DOHH2 (cell line): ENCODE measurements around the gene FUS.

ENCODE experiments used
- H3F3A ChIP-seq: fragments of 200-600 bp; sonication (generic), shearing (Covaris generic); 2 replicates; pipeline ENCODE4 v1.6.0; 2016; ENCODE audit warnings: antibody characterized with exemption, mild to moderate bottlenecking; ENCODE audit not compliant: control insufficient read depth, insufficient read depth
- H3K27ac ChIP-seq: fragments of 200-600 bp; sonication (generic); 2 replicates; pipeline ENCODE4 v1.5.1; 2014; ENCODE audit warnings: low read depth, mild to moderate bottlenecking, low read length, moderate library complexity
- H3K27me3 ChIP-seq: fragments of 200-600 bp; sonication (generic); 2 replicates; pipeline ENCODE4 v1.6.1; 2014; ENCODE audit warnings: mild to moderate bottlenecking, low read length, mixed read lengths; ENCODE audit not compliant: control insufficient read depth
- H3K36me3 ChIP-seq: fragments of 200-600 bp; sonication (generic); 2 replicates; pipeline ENCODE4 v1.6.1; 2014; ENCODE audit warnings: mild to moderate bottlenecking, low read length, moderate library complexity, mixed read lengths; ENCODE audit not compliant: control insufficient read depth
- H3K4me1 ChIP-seq: fragments of 200-600 bp; sonication (generic); 2 replicates; pipeline ENCODE4 v1.6.1; 2014; ENCODE audit warnings: mild to moderate bottlenecking, low read length, mixed read lengths; ENCODE audit not compliant: control insufficient read depth
- H3K4me2 ChIP-seq: fragments of 200-600 bp; sonication (generic); 2 replicates; pipeline ENCODE4 v1.6.0; 2014; ENCODE audit warnings: mild to moderate bottlenecking, low read length, moderate library complexity
- H3K4me3 ChIP-seq: fragments of 200-600 bp; sonication (generic); 2 replicates; pipeline ENCODE4 v1.5.1; 2014; ENCODE audit warnings: mild to moderate bottlenecking, low read length, mixed read lengths
- H3K79me2 ChIP-seq: fragments of 200-600 bp; sonication (generic); 2 replicates; pipeline ENCODE4 v1.6.1; 2014; ENCODE audit warnings: mild to moderate bottlenecking, low read length, mixed read lengths; ENCODE audit not compliant: control insufficient read depth
- H3K9me2 ChIP-seq: fragments of 200-600 bp; sonication (generic); replicated peaks from 2 replicates; pipeline ENCODE4 v1.6.1; 2014; ENCODE audit warnings: mild to moderate bottlenecking, low read length, mixed read lengths; ENCODE audit not compliant: control insufficient read depth
- H3K9me3 ChIP-seq: fragments of 200-600 bp; sonication (generic); 2 replicates; pipeline ENCODE4 v1.6.1; 2014; ENCODE audit warnings: antibody characterized with exemption, low read length, mixed read lengths; ENCODE audit not compliant: control insufficient read depth, insufficient read depth
- H4K20me1 ChIP-seq: fragments of 200-600 bp; sonication (generic); 2 replicates; pipeline ENCODE4 v1.6.0; 2014; ENCODE audit warnings: low read depth, mild to moderate bottlenecking, antibody characterized with exemption, low read length, moderate library complexity; ENCODE audit not compliant: control insufficient read depth, insufficient read depth
- EZH2phosphoT487 ChIP-seq: fragments of 200-600 bp; sonication (generic); IDR thresholded peaks from 2 replicates; pipeline ENCODE4 v1.6.1; 2017; ENCODE audit warnings: borderline replicate concordance, mild to moderate bottlenecking, antibody characterized with exemption, low read length, moderate library complexity, mixed read lengths
- TF ChIP-seq, protein P1 (sequence below): fragments of 200-600 bp; sonication (generic); IDR thresholded peaks from one replicate; pipeline ENCODE4 v1.5.1; 2014; ENCODE audit warnings: antibody characterized with exemption, mild to moderate bottlenecking, low read depth, low read length; ENCODE audit not compliant: poor library complexity, severe bottlenecking

Gene FUS

DNA sequence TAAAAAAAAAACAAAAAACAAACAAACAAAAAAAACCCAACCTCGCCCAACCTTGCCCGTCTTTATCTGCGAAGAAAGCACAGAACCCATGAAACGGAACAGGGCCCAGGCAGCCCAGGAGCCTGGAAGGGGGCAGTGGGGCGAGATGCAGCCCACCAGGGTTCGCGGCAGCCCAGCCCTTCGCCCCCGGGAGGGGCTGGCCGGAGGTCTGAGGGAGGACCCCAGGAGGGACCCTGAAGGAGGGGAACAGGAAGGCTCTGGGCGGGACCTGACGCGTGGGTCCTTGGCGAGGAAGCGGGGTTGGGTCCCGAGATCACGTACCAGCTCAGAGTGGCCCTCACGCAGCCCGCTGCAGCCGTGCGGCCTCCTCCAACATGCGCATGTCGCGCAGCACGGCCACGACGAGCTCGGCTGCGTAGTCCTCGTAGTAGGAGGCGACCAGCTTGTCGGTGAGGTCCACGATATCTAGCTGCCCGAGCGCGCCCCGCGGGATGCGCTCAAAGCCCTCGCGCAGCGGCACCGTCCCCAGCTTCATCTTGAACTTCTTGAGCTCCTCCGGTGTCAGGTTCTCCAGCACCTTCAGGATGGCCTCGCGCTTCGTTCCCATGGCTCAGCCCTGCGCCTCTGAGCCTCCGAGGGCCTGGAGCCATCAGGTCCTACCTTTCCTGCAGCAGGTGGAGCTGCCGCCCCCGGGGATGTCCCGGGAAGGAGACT lies 36.6 kb downstream of the FUS start, which contains the start of gene PYDC1:
PYDC1 (minus strand) TSS at position 714 of the 714 bp plus-strand sequence; CDS start at position 607, 107 bp downstream.
- no peak for TF ChIP-seq EZH2phosphoT487
- Histone ChIP-seq H3K27me3 (peaks cover 40% of the 10 kb centered on the region), H3K27ac (no peak within 1 kb of the TSS), H3K9me2 (no peaks in the 10 kb centered on the region), H3K4me2 (no peak within 1 kb of the TSS), H3K4me3 (no peak within 1 kb of the TSS), H3K79me2 (no peaks in the 10 kb centered on the region), H3K36me3 (no peaks in the 10 kb centered on the region), H3F3A (no peaks in the 10 kb centered on the region), H4K20me1 (no peaks in the 10 kb centered on the region; the same call in 1 of the 2 replicates), H3K9me3 (no peaks in the 10 kb centered on the region), H3K4me1 (no peaks in the 10 kb centered on the region)

DNA sequence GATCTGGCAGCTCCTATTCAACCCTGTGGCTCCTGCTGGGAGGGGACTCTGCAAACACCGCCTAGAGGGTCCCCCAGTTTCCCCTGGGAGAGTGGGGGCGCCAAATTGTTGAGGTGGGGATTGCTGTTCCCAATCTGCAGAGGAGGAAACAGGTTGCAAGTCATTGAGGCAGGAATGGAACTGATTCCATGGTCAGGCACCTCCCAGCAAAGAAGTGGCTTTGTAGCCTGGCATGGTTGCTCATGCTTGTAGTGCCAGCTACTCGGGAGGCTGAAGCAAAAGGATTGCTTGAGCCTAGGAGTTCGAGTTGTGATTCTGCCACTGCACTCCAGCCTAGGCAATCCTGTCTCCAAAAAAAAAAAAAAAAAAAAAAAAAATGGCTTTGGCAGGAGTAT lies 37.2 kb downstream of the FUS start:
- Histone ChIP-seq H3K4me3 (no peak overlapping the region), H3K27ac (no peak overlapping the region), H3K27me3 (peaks cover 36% of the 10 kb centered on the region), H3K79me2 (no peaks in the 10 kb centered on the region), H3K9me2 (no peaks in the 10 kb centered on the region), H3K36me3 (no peaks in the 10 kb centered on the region), H3K4me2 (no peak overlapping the region), H3F3A (no peaks in the 10 kb centered on the region), H3K4me1 (no peaks in the 10 kb centered on the region), H4K20me1 (no peaks in the 10 kb centered on the region), H3K9me3 (no peaks in the 10 kb centered on the region)
- TF ChIP-seq, protein P1, sequence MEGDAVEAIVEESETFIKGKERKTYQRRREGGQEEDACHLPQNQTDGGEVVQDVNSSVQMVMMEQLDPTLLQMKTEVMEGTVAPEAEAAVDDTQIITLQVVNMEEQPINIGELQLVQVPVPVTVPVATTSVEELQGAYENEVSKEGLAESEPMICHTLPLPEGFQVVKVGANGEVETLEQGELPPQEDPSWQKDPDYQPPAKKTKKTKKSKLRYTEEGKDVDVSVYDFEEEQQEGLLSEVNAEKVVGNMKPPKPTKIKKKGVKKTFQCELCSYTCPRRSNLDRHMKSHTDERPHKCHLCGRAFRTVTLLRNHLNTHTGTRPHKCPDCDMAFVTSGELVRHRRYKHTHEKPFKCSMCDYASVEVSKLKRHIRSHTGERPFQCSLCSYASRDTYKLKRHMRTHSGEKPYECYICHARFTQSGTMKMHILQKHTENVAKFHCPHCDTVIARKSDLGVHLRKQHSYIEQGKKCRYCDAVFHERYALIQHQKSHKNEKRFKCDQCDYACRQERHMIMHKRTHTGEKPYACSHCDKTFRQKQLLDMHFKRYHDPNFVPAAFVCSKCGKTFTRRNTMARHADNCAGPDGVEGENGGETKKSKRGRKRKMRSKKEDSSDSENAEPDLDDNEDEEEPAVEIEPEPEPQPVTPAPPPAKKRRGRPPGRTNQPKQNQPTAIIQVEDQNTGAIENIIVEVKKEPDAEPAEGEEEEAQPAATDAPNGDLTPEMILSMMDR, result no peak

DNA sequence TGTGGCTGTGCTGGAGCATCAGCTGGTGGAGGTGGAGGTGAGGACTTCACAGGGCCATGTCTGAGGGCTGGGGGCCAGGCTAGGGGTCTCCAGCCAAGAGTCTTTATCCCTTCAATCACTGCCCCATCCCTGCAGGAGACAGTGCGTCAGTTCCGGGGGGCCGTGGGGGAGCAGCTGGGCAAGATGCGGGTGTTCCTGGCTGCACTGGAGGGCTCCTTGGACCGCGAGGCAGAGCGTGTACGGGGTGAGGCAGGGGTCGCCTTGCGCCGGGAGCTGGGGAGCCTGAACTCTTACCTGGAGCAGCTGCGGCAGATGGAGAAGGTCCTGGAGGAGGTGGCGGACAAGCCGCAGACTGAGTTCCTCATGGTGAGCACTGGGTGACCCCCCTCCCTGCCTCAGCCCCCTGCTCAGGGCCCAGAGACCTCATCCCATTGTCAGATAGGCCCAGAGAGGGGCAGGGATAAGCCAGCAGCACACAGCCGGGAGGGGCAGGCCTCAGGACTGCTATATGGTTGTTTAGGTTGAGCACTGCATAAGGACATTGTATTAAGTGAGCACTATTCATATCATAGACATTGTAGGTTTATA lies 39.3 kb downstream of the FUS start:
- peaks cover 32% of the 10 kb centered on the region for H3K27me3 ChIP-seq
- no peak overlapping the region for H3K27ac ChIP-seq
- H3K4me2 ChIP-seq, result no peak overlapping the region

More for the DNA sequence above, 39.3 kb downstream of the FUS start:
- no peaks in the 10 kb centered on the region for H3K9me3 ChIP-seq
- no peaks in the 10 kb centered on the region for H3F3A ChIP-seq
- H3K79me2 ChIP-seq, result no peaks in the 10 kb centered on the region
- H4K20me1 ChIP-seq, result no peaks in the 10 kb centered on the region
- H3K9me2 ChIP-seq, result no peaks in the 10 kb centered on the region
- TF ChIP-seq EZH2phosphoT487, result no peak
- TF ChIP-seq, protein P1, result no peak
- H3K4me1 ChIP-seq, result no peaks in the 10 kb centered on the region
- no peak overlapping the region for H3K4me3 ChIP-seq
- no peaks in the 10 kb centered on the region for H3K36me3 ChIP-seq
